RPMI7951 (cell line): ENCODE data around the gene GAB3. TPM values are rescaled to one million over a fixed set of nuclear protein-coding genes. Genes with fewer than 3 reads are reported as not detected.
"Not testable (repeated sequence)": the region's sequence is repeated elsewhere in the genome, so short reads cannot be mapped to it uniquely, and the experiment has no call there.

Experiments
- DNase-seq: peaks from one replicate; pipeline ENCODE4 v3.0.0-alpha.2; 2012; ENCODE audit warnings: low read depth
- total RNA-seq: library from RNA; depleted of rRNA; stranded (reverse); fragments of >200 nt; shearing (Covaris generic); gene quantifications from 2 replicates; pipeline ENCODE4 v1.2.3, GENCODE V29; 2014

The GAB3 gene
- total RNA-seq, 1 experiment from 2014 or later: 0.24 TPM

DNA sequence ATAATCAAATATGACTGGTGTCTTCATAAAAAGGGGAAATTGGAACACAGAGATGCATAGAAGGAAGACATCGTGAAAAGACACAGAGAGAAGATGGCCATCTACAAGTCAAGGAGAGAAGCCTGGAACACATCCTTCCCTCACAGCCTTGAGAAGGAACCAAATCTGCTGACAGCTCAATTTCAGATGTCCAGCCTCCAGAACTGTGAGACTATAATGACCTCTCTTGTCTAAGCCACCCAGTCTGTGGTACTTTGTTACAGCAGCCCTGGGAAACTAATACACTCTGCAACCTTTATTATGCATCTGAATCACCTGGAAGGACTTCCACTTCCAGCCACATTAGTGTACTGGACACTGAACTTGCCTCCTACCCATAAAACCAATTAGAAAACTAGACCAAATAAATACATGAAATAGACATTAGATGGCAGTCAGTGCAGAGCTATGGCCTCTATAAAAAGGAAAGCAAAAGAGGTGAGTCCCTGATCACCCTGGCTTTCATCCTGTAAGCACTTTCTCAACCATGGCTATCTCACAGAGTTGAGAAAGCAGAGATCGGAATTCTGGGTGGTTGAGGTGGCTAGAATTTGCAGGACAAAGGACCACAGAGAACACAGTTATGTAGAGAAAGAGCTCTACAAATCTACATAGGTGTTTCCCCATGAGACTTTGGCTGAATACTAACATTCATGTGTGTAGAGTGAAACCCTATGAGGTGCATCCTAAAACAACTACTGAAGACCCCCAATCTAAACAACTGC lies 25.7 kb downstream of the GAB3 start:
- DNase-seq: no peak

DNA sequence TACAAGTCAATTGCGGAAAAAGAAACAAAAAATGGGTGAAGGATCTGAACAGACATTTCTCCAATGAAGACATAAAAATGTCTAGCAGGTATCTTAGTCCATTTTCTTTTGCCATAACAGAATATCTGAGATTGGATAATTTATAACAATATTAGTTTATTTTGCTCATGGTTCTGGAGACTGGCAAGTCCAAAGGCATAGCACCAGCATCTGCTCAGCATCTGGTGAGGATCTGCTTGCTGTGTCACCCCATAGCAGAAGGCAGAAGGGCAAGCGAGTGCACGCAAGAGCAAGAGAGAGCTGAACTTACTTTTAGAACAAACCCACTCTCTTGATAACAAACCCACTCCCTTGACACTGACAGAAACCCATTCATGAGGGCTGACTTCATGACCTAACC lies 29.7 kb downstream of the GAB3 start:
- no peak for DNase-seq

DNA sequence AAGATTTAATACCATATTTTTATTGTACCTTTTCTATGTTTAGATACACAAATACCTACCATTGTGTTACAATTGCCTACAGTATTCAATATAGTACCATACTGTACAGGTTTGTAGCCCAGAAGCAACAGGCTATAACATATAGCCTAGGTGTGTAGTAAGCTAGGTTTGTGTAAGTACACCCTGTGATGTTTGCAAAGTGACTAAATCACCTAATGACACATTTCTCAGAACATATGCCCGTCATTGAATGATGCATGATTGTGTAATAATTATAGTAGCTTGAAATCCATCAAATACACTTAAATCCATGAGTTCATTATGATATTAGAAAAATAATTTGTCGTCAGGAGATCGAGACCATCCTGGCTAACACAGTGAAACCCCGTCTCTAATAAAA lies 30.8 kb downstream of the GAB3 start:
- DNase-seq: no peak

DNA sequence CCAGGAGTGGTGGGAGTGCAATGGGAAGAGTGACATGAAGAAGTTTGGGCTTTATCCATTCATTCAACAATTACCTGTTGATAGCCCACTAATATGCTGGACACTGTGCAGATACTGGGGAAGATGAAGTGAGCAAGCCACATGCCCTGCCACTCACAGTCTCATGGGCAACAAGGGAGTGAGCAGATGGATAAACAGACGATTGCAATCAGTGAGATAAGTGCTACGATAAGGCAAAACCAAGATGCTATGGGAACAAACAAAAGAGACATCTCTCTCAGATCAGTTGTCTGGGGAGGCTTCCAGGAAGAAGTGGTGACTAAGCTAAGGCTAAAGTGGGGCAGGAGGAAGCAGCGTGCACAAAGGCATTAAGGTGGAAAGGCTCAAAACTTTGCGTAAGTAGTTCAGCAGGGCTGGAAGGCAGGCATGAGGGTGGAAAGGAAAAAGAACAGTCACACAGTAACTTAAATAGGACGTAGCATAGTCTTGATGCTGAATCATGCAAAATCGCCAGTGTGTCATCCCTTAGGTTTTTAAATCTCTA lies 31.7 kb downstream of the GAB3 start:
- peak; percentile 75 for DNase-seq

DNA sequence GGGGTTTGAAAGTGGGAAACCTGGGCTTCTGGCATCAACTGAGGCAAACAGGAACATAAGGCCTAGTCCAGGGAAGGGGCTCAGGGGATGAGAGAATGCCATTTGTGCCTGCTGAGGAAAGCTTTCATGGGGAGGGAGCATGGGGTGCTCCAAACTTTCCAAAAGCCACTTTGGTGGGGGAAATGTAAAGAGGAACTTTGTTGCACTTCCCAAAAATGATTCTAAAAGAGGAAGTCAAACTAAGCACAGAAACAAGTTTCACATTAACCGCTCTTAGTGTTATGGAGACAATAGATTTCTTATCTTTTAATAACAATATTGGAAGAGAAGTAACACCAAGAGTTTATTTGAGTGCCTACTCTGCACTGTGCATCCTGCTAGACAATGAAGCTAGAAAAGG lies 32.3 kb downstream of the GAB3 start:
- DNase-seq: no peak

DNA sequence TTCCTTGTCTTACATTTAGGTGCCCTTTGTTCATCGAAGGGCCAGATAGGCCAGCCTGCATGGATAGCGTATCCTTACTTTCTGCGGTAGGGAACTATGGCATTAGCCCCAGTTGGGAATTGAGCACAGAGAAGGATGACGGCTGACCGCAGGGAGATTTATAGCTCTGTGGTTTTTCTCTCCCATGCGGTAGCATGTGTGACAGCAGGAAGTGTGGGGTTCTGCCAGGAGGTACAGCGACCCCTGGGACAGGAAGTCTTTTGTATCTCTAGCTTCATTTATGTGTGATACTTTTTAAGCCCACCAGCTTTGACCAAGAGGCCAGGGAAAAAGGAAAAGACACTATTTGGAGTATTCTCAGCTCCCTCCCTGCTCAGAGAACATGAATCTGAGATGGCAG lies 33.1 kb downstream of the GAB3 start:
- DNase-seq: peak; percentile 85

DNA sequence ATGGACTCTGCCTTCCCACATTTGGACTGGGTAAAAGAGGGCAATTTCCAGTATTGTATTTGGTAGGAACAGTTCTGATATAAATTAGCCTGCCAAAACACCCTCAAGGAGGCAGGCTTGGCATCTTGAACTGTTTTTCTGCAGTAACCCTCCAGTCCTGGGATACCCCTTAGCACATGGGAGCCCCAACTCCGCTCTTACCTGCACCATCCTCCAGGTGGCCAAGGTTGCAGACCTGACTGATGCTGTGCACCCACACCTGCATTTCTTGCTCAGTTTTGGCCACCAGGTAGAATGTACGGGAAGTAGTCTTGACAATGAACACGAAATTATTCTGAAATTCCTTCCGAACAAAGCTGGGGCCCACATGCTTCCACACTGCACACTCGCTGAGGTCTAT lies 35.1 kb downstream of the GAB3 start:
- no peak for DNase-seq

DNA sequence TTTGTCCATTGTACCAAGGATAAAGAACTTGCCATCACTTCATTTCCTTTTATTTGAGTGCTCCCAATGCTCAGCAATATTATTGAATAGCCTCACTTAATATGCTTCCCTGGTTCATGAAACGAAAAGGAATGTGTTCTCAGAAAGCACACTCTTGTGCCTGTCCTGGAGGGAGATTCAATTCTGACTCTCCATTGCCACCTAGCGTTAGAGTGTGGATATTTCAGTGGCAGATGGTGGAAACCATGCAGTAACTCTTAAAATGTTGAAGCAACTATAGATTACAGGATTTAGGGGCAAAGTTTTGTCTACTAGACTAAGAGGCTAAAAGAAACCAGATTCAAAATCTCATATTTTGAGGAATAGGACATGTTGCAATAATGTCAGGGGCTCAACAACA lies 36.0 kb downstream of the GAB3 start:
- DNase-seq: peak; percentile 37

DNA sequence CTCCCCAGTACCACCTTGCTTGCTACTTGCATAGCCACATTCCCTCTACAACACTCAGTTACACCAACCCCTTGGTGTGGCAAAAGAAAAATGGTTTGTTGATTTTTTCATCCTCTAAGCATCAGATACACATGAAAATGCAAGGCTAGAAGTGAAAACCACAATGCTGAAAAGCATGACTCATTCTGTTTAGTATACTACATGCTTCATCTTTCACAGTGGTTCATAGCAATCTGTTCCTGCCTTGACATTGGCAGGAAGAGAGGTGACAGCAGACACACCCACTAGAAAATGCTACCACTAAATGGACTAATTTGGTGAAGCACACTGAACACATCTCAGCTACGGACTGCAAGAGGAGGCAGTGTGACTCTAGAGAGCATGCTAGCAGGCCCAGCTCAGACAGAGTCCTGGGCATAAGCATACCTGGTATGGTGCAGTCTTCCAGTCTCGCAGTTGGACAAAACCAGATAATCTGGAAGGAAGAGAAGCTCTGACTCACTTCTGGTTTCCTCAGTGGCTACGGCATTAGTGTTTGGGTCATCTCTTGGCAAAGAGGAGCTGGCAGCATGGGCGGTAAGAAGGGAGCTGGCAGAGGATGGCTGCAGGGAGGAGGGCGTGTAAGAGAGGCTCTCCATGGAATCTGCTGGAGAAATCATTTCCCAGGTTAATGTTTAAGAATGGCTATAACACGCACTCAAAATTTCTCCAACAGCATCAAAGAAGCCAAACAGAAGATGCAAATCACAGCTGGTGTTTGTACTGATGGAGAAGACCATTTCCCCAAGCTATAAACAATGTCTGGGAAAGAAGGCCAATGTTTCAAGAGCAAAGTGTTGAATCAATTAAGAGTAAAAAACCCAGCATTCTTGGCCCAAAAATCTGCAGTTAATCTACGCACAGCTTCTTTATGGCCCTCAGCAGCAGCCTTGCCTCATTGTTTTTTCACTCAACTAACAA lies 37.8 kb downstream of the GAB3 start:
- peak; percentile 76 for DNase-seq

DNA sequence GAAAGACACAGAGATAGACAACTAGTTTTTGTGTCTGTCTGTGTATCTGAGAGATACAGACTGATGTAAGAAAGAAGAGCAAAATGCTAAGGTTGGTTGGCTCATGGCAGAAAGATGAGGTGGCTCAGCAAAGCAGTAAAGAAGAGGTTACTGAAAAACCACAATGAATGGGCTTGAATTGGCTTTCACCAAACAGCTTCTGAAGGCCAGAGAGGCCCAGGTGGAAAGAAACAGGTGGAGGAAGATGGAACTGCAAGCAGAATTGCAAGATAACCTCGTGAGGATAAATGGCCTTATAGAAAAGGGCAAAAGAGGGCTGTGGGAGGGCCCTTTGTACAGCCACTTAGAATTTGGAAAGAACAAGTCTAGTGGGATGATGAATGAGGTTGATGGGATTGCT lies 39.6 kb downstream of the GAB3 start:
- DNase-seq: no peak

DNA sequence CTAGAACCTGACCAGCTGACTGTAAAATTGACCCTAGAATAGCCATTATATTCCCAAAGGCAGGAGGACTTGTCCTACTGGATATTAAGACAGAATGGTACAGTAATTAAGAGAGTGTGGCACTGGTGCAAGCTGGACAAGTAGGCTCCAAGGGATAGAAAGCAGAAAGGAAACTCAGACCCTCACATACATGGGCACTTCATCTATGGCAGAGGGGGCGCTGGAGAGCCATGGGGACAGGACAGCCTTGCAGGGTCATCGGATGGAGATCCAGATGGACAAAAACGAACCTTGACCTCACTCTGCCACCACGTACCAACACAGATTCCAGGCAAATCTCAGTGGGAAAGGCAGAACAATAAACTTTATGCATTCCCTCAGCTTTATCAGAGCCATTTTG lies 40.6 kb downstream of the GAB3 start:
- no peak for DNase-seq

DNA sequence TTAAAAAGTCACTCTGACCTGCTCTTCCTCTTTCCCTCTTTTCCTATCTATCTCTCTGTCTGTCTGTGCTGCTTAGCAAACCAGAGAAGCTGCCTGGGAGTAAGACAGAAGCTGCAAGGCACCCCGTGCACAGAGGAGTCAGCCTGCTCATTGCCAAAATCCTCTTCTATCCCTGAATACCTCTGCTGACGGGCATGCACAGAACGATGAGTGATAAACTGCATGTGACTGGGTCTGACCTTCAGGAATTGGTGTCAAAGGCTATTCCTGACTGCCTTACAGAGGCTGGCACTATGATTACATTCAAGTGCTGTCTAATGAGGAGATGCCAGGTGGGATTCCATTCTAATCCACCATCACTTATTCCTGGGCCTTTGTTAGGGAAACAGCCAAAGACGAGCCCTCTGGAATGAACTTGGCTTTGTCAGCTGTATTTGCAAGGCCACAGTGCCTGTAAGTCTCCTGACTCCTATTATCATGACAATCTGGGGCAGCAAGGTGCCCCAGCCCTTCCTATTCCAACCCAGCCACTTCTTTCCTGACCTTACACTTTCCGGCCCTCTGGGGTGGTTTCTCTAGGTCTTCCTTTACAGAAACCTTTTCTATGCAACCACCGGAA lies 52.1 kb downstream of the GAB3 start:
- DNase-seq: no peak

DNA sequence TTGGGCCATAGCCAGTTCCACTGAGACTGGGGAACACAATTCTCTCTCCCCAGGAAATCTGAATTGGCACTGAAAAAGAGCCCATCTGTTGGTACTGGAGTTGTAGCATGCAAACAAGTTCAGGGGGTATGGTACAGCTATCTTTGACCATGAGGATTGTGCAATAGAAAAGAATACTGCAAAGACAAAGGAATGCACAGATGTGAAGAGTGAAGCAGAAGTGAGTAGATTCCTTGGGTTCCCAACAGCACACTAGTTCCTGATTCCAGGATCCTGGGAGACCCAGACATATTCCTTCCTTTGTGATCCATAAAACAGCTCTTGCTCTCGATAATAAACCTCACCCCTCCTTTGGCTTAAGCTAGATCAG lies 54.2 kb downstream of the GAB3 start:
- peak; percentile 16 for DNase-seq

DNA sequence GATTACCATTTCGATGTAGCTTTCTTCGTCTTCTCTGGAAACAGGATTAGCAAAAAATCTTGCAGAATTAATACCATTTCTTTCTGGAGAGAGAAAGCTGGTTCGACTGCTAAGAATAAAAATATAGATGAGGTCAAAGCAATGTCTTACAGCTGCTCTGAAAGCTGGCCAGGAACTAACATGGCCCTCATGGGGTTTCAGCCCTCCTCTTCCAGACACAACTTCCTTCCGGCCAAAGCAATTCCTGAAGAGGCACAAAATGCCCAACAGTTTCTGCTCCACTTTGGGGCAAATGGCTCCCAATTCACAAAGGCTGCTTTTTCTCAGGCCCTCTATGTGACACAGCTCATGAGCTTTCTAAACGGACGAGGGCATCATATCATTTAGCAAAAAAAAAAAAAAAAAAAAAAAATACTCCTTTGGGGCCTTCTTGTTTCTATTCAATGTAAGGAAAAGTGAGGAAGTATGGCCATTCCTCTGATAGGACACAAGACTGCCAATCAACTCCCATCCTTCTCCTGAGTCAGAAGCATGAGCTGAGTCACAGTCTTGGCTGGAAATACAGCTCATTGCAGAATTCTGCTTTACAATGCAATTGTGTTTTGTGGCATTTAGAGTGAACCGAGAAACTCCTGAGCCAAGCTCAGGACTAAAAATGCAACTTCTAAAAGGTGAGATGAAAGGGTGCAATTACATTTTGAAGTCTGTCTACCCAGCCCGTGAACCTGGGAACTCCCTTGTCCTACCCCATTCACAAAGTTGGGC lies 54.8 kb downstream of the GAB3 start:
- peak; percentile 65 for DNase-seq

DNA sequence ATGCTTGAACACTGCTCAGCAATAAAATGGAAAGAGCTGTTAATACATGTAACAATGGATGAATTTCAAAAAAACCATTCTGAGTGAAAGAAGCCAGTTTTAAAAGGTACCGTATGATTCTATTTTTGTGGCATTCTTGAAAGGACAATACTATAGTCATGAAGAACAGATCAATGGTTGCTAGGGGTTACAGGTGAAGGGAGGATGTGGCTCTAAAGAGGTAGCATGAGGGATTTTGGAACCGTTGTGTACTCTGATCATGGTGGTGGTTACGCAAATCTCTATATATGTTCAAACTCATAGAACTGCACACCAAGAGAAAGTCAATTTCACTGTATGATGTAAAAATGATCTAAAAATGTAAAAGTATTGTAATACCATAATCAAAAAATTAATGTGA lies 57.5 kb downstream of the GAB3 start:
- no peak for DNase-seq

DNA sequence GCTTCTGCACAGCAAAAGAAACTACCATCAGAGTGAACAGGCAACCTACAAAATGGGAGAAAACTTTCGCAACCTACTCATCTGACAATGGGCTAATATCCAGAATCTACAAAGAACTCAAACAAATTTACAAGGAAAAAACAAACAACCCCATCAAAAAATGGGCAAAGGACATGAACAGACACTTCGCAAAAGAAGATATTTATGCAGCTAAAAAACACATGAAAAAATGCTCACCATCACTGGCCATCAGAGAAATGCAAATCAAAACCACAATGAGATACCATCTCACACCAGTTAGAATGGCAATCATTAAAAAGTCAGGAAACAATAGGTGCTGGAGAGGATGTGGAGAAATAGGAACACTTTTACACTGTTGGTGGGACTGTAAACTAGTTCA lies 60.4 kb downstream of the GAB3 start:
- not testable (repeated sequence) for DNase-seq

DNA sequence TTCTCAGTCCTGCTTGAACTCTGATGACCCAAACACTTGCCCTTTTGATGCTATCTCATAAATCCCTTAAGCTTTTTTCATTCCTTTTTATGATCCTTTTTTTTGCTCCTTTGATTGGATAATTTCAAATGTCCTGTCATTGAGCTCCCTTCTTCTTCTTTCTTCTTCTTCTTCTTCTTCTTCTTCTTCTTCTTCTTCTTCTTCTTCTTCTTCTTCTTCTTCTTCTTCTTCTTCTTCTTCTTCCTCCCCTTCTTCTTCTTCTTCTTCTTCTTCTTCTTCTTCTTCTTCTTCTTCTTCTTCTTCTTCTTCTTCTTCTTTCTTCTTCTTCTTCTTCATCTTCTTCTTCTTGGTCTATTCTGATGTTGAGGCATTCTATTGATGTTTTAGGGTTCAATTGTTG lies 78.8 kb downstream of the GAB3 start:
- not testable (repeated sequence) for DNase-seq

DNA sequence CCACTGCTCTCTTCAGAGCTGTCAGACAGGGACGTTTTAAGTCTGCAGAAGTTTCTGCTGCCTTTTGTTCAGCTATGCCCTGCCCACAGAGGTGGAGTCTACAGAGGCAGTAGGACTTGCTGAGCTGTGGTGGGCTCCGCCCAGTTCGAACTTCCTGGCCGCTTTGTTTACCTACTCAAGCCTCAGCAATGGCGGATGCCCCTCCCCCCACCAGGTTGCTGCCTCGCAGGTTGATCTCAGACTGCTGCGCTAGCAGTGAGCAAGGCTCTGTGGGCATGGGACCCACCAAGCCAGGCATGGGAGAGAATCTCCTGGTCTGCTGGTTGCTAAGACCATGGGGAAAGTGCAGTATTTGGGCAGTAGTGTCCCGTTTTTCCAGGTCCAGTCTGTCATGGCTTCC lies 80.0 kb downstream of the GAB3 start:
- DNase-seq: not testable (repeated sequence)

DNA sequence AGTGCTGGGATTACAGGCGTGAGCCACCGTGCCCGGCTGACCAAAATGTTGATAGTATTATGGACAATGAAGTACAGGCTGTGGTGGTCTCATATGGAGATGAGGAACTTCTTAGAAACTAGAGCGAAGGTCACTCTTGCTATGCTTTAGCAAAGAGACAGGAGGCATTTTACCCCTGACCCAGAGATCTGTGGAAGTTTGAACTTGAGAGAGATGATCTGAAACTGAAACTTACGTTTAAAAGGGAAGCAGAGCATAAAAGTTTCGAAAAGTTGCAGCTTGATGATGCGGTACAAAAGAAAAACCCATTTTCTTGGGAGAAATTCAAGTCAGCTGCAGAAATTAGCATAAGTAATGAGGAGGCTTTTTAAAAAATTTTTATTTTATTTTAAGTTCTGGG lies 89.0 kb downstream of the GAB3 start:
- no peak for DNase-seq

DNA sequence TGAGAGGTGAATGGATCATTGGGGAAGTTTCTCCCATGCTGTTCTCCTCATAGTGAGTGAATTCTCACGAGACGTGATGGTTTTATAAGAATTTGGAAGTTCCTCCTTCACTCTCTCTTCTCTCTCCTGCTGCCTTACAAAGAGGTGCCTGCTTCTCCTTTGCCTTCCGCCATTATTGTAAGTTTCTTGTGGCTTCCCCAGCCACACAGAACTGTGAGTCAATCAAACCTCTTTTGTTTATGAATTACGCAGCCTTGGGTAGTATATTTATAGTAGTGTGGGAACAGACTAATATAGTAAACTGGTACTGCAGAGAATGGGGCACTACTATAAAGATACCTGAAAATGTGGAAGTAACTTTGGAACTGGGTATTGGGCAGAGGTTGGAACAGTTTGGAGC lies 89.7 kb downstream of the GAB3 start:
- no peak for DNase-seq

DNA sequence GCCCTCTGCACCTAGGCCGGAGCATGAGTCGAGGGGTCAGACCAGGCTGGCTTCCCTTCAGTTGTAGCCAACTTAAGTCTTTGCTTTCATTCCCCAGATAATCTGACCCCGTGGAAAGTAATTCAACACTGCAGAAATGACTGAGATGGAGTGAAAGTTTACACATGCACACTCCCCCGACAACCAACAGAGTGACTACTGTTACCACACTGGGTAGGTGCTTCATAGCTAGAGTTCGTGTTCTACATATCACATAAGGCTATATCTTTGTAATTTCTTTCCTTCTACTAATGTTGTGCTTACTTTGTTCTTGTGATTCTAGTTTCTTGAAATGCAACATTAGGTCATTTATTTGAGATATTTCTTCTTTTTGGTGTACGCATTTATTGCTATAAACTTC lies 90.3 kb downstream of the GAB3 start:
- no peak for DNase-seq

DNA sequence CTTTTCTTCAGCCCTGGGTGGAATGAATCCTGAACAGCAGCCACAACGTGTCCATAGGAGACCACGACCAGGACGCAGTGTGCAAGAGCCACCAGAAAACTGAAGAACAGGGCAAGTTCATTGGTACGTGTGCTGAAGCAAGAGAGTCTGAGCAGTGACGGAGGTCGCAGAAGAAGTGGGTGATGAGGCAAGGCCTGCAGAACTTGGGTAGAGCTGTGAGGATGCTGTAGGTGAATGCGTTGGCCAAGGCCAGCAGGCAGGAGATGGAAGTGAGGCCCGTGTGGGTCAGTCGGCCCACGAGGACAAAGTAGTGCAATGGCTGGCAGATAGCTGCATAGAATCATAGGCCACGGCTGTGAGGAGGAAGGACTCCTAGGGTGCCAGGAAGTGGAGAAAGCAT lies 91.9 kb downstream of the GAB3 start:
- no peak for DNase-seq
